ENCODE measurements around the gene GDPGP1. TPM values are rescaled to one million over a fixed set of nuclear protein-coding genes. Genes with fewer than 3 reads are reported as not detected.

Gene GDPGP1
- total and polyA plus RNA-seq, 4 donors = 2.5 to 8.6 (median 5.1) TPM

DNA sequence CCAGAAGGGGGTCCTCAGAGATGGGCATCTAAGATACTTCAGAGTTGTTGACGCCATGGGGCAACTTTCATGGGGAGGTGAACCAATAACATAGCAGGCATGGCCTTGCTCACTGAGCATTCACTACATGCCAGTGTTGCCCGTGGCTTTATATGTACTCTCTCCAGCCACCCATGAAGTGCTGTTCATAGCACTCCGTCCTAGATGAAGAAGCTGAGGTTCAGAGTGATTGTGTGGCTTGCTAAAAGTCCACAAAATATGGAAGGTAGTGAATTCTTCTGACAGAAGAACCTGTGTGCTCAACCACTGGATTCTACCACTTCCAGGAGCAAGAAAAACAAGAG is 42.7 kb upstream of the GDPGP1 start:
- Histone ChIP-seq H3K36me3 (ENCODE audit: control insufficient read depth in 4 of 4, insufficient read depth in 3 of 4, low read depth in 1 of 4, low read length in 3 of 4) (peaks cover 0 to 1% (median 0%) of the 10 kb centered on the region in 4 donors), H3K4me1 (ENCODE audit: control insufficient read depth in 4 of 4, insufficient read depth in 4 of 4, low read length in 3 of 4) (peaks cover 22 to 61% (median 46%) of the 10 kb centered on the region in 4 donors), H3K9me3 (ENCODE audit: control insufficient read depth in 4 of 4, low read length in 3 of 4) (no peaks in the 10 kb centered on the region), H3K4me3 (ENCODE audit: low read depth in 1 of 3, low read length in 3 of 3) (no peak overlapping the region), H3K27me3 (ENCODE audit: control insufficient read depth in 4 of 4, insufficient read depth in 4 of 4, low read length in 3 of 4) (no peaks in the 10 kb centered on the region), H3K27ac (ENCODE audit: low read depth in 1 of 2, low read length in 2 of 2) (peak overlapping the region; percentile 73 to 82), H3K9ac (ENCODE audit: low read depth in 1 of 2, low read length in 2 of 2) (peak overlapping the region in 1 of 2 donors; percentile 32)
- no peak for DNase-seq (ENCODE audit: low spot score)
- TF ChIP-seq JUND (IDR thresholded peaks at IDR 0.05) = no peak
- no peak for TF ChIP-seq HNF4A (conservative IDR thresholded peaks at IDR 0.05)
- TF ChIP-seq RAD21 (IDR thresholded peaks at IDR 0.05) = no peak
- TF ChIP-seq TAF1 (conservative IDR thresholded peaks at IDR 0.05) = no peak
- TF ChIP-seq GABPA (IDR thresholded peaks at IDR 0.05 in 1 of 2, conservative IDR thresholded peaks at IDR 0.05 in 1 of 2) = no peak
- TF ChIP-seq YY1 (IDR thresholded peaks at IDR 0.05) = no peak
- TF ChIP-seq NR2F2 (IDR thresholded peaks at IDR 0.05) = no peak
- TF ChIP-seq ZBTB33 (IDR thresholded peaks at IDR 0.05) = no peak
- no peak for TF ChIP-seq FOXA1 (IDR thresholded peaks at IDR 0.05)
- no peak for TF ChIP-seq HNF4G (IDR thresholded peaks at IDR 0.05)
- TF ChIP-seq RXRA (IDR thresholded peaks at IDR 0.05) = no peak
- no peak for TF ChIP-seq CTCF (IDR thresholded peaks at IDR 0.05; ENCODE audit: low read depth, low read length, missing input control)
- TF ChIP-seq ATF3 (IDR thresholded peaks at IDR 0.05) = no peak
- TF ChIP-seq, protein P1, sequence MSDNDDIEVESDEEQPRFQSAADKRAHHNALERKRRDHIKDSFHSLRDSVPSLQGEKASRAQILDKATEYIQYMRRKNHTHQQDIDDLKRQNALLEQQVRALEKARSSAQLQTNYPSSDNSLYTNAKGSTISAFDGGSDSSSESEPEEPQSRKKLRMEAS (IDR thresholded peaks at IDR 0.05) = no peak
- TF ChIP-seq, protein P2, sequence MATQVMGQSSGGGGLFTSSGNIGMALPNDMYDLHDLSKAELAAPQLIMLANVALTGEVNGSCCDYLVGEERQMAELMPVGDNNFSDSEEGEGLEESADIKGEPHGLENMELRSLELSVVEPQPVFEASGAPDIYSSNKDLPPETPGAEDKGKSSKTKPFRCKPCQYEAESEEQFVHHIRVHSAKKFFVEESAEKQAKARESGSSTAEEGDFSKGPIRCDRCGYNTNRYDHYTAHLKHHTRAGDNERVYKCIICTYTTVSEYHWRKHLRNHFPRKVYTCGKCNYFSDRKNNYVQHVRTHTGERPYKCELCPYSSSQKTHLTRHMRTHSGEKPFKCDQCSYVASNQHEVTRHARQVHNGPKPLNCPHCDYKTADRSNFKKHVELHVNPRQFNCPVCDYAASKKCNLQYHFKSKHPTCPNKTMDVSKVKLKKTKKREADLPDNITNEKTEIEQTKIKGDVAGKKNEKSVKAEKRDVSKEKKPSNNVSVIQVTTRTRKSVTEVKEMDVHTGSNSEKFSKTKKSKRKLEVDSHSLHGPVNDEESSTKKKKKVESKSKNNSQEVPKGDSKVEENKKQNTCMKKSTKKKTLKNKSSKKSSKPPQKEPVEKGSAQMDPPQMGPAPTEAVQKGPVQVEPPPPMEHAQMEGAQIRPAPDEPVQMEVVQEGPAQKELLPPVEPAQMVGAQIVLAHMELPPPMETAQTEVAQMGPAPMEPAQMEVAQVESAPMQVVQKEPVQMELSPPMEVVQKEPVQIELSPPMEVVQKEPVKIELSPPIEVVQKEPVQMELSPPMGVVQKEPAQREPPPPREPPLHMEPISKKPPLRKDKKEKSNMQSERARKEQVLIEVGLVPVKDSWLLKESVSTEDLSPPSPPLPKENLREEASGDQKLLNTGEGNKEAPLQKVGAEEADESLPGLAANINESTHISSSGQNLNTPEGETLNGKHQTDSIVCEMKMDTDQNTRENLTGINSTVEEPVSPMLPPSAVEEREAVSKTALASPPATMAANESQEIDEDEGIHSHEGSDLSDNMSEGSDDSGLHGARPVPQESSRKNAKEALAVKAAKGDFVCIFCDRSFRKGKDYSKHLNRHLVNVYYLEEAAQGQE (IDR thresholded peaks at IDR 0.05) = no peak
- TF ChIP-seq EGR1 (IDR thresholded peaks at IDR 0.05; ENCODE audit: low read depth in 2 of 2) = no peak
- TF ChIP-seq FOXA2 (IDR thresholded peaks at IDR 0.05) = no peak
- no peak for TF ChIP-seq SP1 (IDR thresholded peaks at IDR 0.05)
- WGBS = 68% methylated on average over 3 of the region's 3 CpGs
